Endothelial cell of umbilical vein (primary cell): ENCODE data around the gene XCL2. TPM values are rescaled to one million over a fixed set of nuclear protein-coding genes. Genes with fewer than 3 reads are reported as not detected.
A peak's percentile ranks its signal among the peaks of the same experiment; 100 is the strongest.
"Not testable (repeated sequence)": the region's sequence is repeated elsewhere in the genome, so short reads cannot be mapped to it uniquely, and the experiment has no call there.

ENCODE experiments used
- BruUV-seq: library from RNA; stranded (reverse); fragments of 400-500 nt; replicated peaks from 2 replicates; lab custom pipeline; 2021; lab: Mats Ljungman, UMichigan
- CTCF ChIA-PET: fragments of 300-600, 350-600 bp; sonication (Branson Sonifier 250); formaldehyde crosslinking; loops from one replicate; lab custom pipeline; 2021; ENCODE audit warnings: antibody characterized with exemption, inconsistent platforms; lab: Charles Lee
- POLR2A ChIA-PET: fragments of 300-600, 350-600 bp; sonication (Branson Sonifier 250); formaldehyde crosslinking; loops from one replicate; lab custom pipeline; 2021; ENCODE audit warnings: antibody characterized with exemption, inconsistent platforms; lab: Charles Lee
- DNase-seq: peaks from one replicate; pipeline ENCODE4 v3.0.0-alpha.2; 2011; ENCODE audit warnings: low read depth, low spot score
- FAIRE-seq: peaks from 2 replicates; lab custom pipeline; 2011; peaks lifted over from hg19 to GRCh38; lab: Jason Lieb, UNC
- H2AFZ ChIP-seq: 2 replicates; pipeline ENCODE4 v1.6.0; 2012; ENCODE audit warnings: low read depth, low read length, control low read depth, inconsistent platforms
- H3K27ac ChIP-seq: 2 replicates; pipeline ENCODE4 v1.5.1; 2011; ENCODE audit warnings: low read depth, mild to moderate bottlenecking, control low read depth, low read length, moderate library complexity; ENCODE audit not compliant: insufficient read depth
- H3K27me3 ChIP-seq, 2 experiments: 2 replicates each; pipeline versions ENCODE4 v1.6.0 to v1.6.1; 2011; ENCODE audit warnings: low read length in 2 of 2, mixed read lengths in 1 of 2; ENCODE audit not compliant: control insufficient read depth in 2 of 2, insufficient read depth in 2 of 2
- H3K36me3 ChIP-seq, 2 experiments: 2 replicates in 1 of 2; 3 replicates in 1 of 2; pipeline ENCODE4 v1.5.1; 2011; ENCODE audit warnings: low read length in 2 of 2, mild to moderate bottlenecking in 1 of 2, moderate library complexity in 1 of 2; ENCODE audit not compliant: control insufficient read depth in 2 of 2, insufficient read depth in 2 of 2; ENCODE audit errors: extremely low read depth in 1 of 2
- H3K4me1 ChIP-seq: 3 replicates; pipeline ENCODE4 v1.5.1; 2011; ENCODE audit warnings: mild to moderate bottlenecking, low read length; ENCODE audit not compliant: control insufficient read depth, insufficient read depth; ENCODE audit errors: extremely low read depth
- H3K4me2 ChIP-seq: 2 replicates; pipeline ENCODE4 v1.6.1; 2011; ENCODE audit warnings: low read length, control low read depth, mixed read lengths; ENCODE audit not compliant: insufficient read depth
- H3K4me3 ChIP-seq, 3 experiments: fragments of 200-600 bp in 1 of 3; sonication (generic), shearing (Covaris generic) in 1 of 3; replicated peaks in 1 of 3; 2 replicates each; pipeline ENCODE4 v1.5.1; 2011 to 2016; ENCODE audit warnings: control low read depth in 3 of 3, low read length in 3 of 3, mild to moderate bottlenecking in 2 of 3, inconsistent platforms in 1 of 3, low read depth in 1 of 3, moderate library complexity in 1 of 3; ENCODE audit not compliant: insufficient read depth in 1 of 3
- H3K79me2 ChIP-seq: 2 replicates; pipeline ENCODE4 v1.6.0; 2012; ENCODE audit warnings: low read length, inconsistent platforms; ENCODE audit not compliant: control insufficient read depth, insufficient read depth
- H3K9ac ChIP-seq: replicated peaks from 2 replicates; pipeline ENCODE3; 2011; ENCODE audit warnings: low read length, control low read depth; ENCODE audit not compliant: insufficient read depth; ENCODE audit errors: extremely low read depth
- H3K9me1 ChIP-seq: replicated peaks from 3 replicates; pipeline ENCODE4 v1.6.0; 2011; ENCODE audit warnings: mild to moderate bottlenecking, low read length; ENCODE audit not compliant: control insufficient read depth, insufficient read depth; ENCODE audit errors: extremely low read depth
- H3K9me3 ChIP-seq: replicated peaks from 2 replicates; pipeline ENCODE4 v1.5.1; 2012; ENCODE audit warnings: low read length, inconsistent platforms; ENCODE audit not compliant: control insufficient read depth, insufficient read depth
- H4K20me1 ChIP-seq: replicated peaks from 2 replicates; pipeline ENCODE3; 2011; ENCODE audit warnings: mild to moderate bottlenecking, low read length; ENCODE audit not compliant: control insufficient read depth, insufficient read depth; ENCODE audit errors: extremely low read depth
- CTCF ChIP-seq, 2 donors: IDR thresholded peaks; 1 replicate in 1 of 2; 2 replicates in 1 of 2; pipeline ENCODE4 v1.5.1; 2011; ENCODE audit warnings: low read length in 2 of 2, mild to moderate bottlenecking in 2 of 2, moderate library complexity in 2 of 2, control low read depth in 1 of 2, inconsistent platforms in 1 of 2, low read depth in 1 of 2; ENCODE audit not compliant: insufficient read depth in 1 of 2; ENCODE audit errors: extremely low read depth in 1 of 2
- EZH2 ChIP-seq: IDR thresholded peaks from 2 replicates; pipeline ENCODE4 v1.6.1; 2012; ENCODE audit warnings: borderline replicate concordance, low read depth, mild to moderate bottlenecking, moderate library complexity, low read length, inconsistent platforms; ENCODE audit not compliant: severe bottlenecking
- FOS ChIP-seq: IDR thresholded peaks from 2 replicates; pipeline ENCODE4 v1.6.1; 2011; ENCODE audit warnings: mild to moderate bottlenecking, low read length, moderate library complexity, borderline replicate concordance; ENCODE audit not compliant: insufficient read depth
- GATA2 ChIP-seq: IDR thresholded peaks from 2 replicates; pipeline ENCODE4 v1.7.0; 2011; ENCODE audit warnings: low read depth, mild to moderate bottlenecking, moderate library complexity, mixed read lengths, low read length; ENCODE audit not compliant: insufficient read length, insufficient read depth
- JUN ChIP-seq: IDR thresholded peaks from 2 replicates; pipeline ENCODE4 v1.6.1; 2011; ENCODE audit warnings: borderline replicate concordance, low read depth; ENCODE audit not compliant: insufficient read length, insufficient read depth
- MYC ChIP-seq: IDR thresholded peaks from one replicate; pipeline ENCODE4 v1.6.1; 2011; ENCODE audit warnings: mild to moderate bottlenecking, low read depth, low read length
- POLR2A ChIP-seq: IDR thresholded peaks from 2 replicates; pipeline ENCODE4 v1.6.1; 2012; ENCODE audit warnings: low read depth, mild to moderate bottlenecking, control low read depth, low read length
- POLR2AphosphoS5 ChIP-seq: IDR thresholded peaks from 2 replicates; pipeline ENCODE4 v1.6.1; 2012; ENCODE audit warnings: low read depth, mild to moderate bottlenecking, control low read depth, low read length, moderate library complexity; ENCODE audit not compliant: insufficient read depth
- dilution Hi-C: fragments of 300-500 bp; cut with MboI; formaldehyde crosslinking; loops from one replicate; pipeline ENCODE4 v1.15.0; 2019; ENCODE audit warnings: low sequenced_read_pairs; ENCODE audit not compliant: extremely low pct_ligation_motif_present
- intact Hi-C: fragments of 100-400 bp; cut with micrococcal nuclease; formaldehyde crosslinking; loops from one replicate; pipeline ENCODE4 v1.10.0; 2022
- polyA plus RNA-seq, 4 experiments: library from polyadenylated mRNA; depleted of rRNA in 3 of 4; stranded (reverse) in 3 of 4; unstranded in 1 of 4; fragments of >200 nt; gene quantifications; 2 replicates each; pipeline versions ENCODE4 v1.2.1 to v1.2.3, GENCODE V29; 2011 to 2012; ENCODE audit warnings: missing spikeins in 1 of 4
- total RNA-seq: library from RNA; stranded (reverse); gene quantifications from 2 replicates; pipeline ENCODE4 v1.2.3, GENCODE V29; 2021
- TF ChIP-seq, protein P1 (sequence below): IDR thresholded peaks from 2 replicates; pipeline ENCODE4 v1.6.1; 2011; ENCODE audit not compliant: insufficient read depth, insufficient read length

XCL2 gene
- total and polyA plus RNA-seq, 2 donors (not counting 3 experiments of a cell fraction or from before 2014, with no cell fraction given): not detected

DNA sequence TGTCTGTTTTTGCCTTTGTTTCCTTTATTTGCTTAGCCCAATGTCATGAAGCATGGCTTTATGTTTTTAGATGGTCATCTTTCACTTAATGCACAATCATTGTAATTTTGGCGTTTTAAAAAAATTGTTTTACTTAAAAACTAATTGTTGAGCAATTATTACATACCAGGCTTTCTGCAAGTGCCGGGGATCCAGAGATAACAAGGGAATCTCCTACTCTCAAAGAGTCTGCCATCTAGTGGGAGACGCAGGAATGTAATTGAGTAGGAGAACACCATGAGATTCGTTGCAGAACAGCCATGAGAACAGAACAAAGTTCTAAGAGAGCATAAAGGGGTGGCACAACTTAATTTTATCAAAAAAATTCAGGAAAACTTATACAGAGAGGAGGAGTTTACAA is 30.4 kb upstream of the XCL2 start:
- dilution Hi-C loops: not testable (repeated sequence)

GRCh38 chr1:168572633-168573032 is 28.8 kb upstream of the XCL2 start:
- H3K9me1 ChIP-seq: no peaks in the 10 kb centered on the region
- H3K9me3 ChIP-seq: no peaks in the 10 kb centered on the region
- no TSS peak for BruUV-seq
- H3K9ac ChIP-seq: no peak overlapping the region
- intact Hi-C loops: no loop called here
- ChIA-PET CTCF (no interaction called here), POLR2A (no interaction called here)
- H3K4me3 ChIP-seq: no peak overlapping the region
- H3K27me3 ChIP-seq: no peaks in the 10 kb centered on the region
- H2AFZ ChIP-seq: no peak overlapping the region
- H3K79me2 ChIP-seq: no peaks in the 10 kb centered on the region
- no peak overlapping the region for H3K4me2 ChIP-seq
- TF ChIP-seq POLR2A (no peak), MYC (no peak), GATA2 (no peak), CTCF (IDR thresholded peaks at IDR 0.05; ENCODE audit: extremely low read depth in 1 of 2, insufficient read depth in 1 of 2, low read depth in 1 of 2, low read length in 2 of 2) (no peak), POLR2AphosphoS5 (no peak), EZH2 (no peak), JUN (no peak), FOS (no peak)
- TF ChIP-seq, protein P1, sequence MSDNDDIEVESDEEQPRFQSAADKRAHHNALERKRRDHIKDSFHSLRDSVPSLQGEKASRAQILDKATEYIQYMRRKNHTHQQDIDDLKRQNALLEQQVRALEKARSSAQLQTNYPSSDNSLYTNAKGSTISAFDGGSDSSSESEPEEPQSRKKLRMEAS: no peak
- H3K4me1 ChIP-seq: no peaks in the 10 kb centered on the region
- H4K20me1 ChIP-seq: no peaks in the 10 kb centered on the region
- FAIRE-seq (no peak), DNase-seq (no peak)
- no peaks in the 10 kb centered on the region for H3K36me3 ChIP-seq
- H3K27ac ChIP-seq: no peak overlapping the region
- dilution Hi-C loops: no loop called here

More for the DNA sequence above, 30.4 kb upstream of the XCL2 start:
- peak in 1 of 2 donors; percentile 22 for TF ChIP-seq CTCF (IDR thresholded peaks at IDR 0.05; ENCODE audit: extremely low read depth in 1 of 2, insufficient read depth in 1 of 2, low read depth in 1 of 2, low read length in 2 of 2)
- H3K4me2 ChIP-seq, H2AFZ ChIP-seq, H3K4me3 ChIP-seq, H3K9ac ChIP-seq, H3K36me3 ChIP-seq, H3K27ac ChIP-seq, H3K79me2 ChIP-seq, H3K9me1 ChIP-seq, H3K9me3 ChIP-seq, H3K4me1 ChIP-seq, H3K27me3 ChIP-seq, POLR2A ChIA-PET, H4K20me1 ChIP-seq, BruUV-seq, CTCF ChIA-PET: not testable (repeated sequence)
- intact Hi-C loops: loop anchor here (1.0 to 2.0 kb wide), 3 partner anchors 135 to 339 kb away; no protein-coding TSS in a partner anchor
- DNase-seq (peak; percentile 12), FAIRE-seq (peak; percentile 68)
